DOHH2 (cell line): ENCODE results near the gene SNRK.

Source experiments
- H3F3A ChIP-seq: fragments of 200-600 bp; sonication (generic), shearing (Covaris generic); 2 replicates; pipeline ENCODE4 v1.6.0; 2016; ENCODE audit warnings: antibody characterized with exemption, mild to moderate bottlenecking; ENCODE audit not compliant: control insufficient read depth, insufficient read depth
- H3K27ac ChIP-seq: fragments of 200-600 bp; sonication (generic); 2 replicates; pipeline ENCODE4 v1.5.1; 2014; ENCODE audit warnings: low read depth, mild to moderate bottlenecking, low read length, moderate library complexity
- H3K27me3 ChIP-seq: fragments of 200-600 bp; sonication (generic); 2 replicates; pipeline ENCODE4 v1.6.1; 2014; ENCODE audit warnings: mild to moderate bottlenecking, low read length, mixed read lengths; ENCODE audit not compliant: control insufficient read depth
- H3K36me3 ChIP-seq: fragments of 200-600 bp; sonication (generic); 2 replicates; pipeline ENCODE4 v1.6.1; 2014; ENCODE audit warnings: mild to moderate bottlenecking, low read length, moderate library complexity, mixed read lengths; ENCODE audit not compliant: control insufficient read depth
- H3K4me1 ChIP-seq: fragments of 200-600 bp; sonication (generic); 2 replicates; pipeline ENCODE4 v1.6.1; 2014; ENCODE audit warnings: mild to moderate bottlenecking, low read length, mixed read lengths; ENCODE audit not compliant: control insufficient read depth
- H3K4me2 ChIP-seq: fragments of 200-600 bp; sonication (generic); 2 replicates; pipeline ENCODE4 v1.6.0; 2014; ENCODE audit warnings: mild to moderate bottlenecking, low read length, moderate library complexity
- H3K4me3 ChIP-seq: fragments of 200-600 bp; sonication (generic); 2 replicates; pipeline ENCODE4 v1.5.1; 2014; ENCODE audit warnings: mild to moderate bottlenecking, low read length, mixed read lengths
- H3K79me2 ChIP-seq: fragments of 200-600 bp; sonication (generic); 2 replicates; pipeline ENCODE4 v1.6.1; 2014; ENCODE audit warnings: mild to moderate bottlenecking, low read length, mixed read lengths; ENCODE audit not compliant: control insufficient read depth
- H3K9me2 ChIP-seq: fragments of 200-600 bp; sonication (generic); replicated peaks from 2 replicates; pipeline ENCODE4 v1.6.1; 2014; ENCODE audit warnings: mild to moderate bottlenecking, low read length, mixed read lengths; ENCODE audit not compliant: control insufficient read depth
- H3K9me3 ChIP-seq: fragments of 200-600 bp; sonication (generic); 2 replicates; pipeline ENCODE4 v1.6.1; 2014; ENCODE audit warnings: antibody characterized with exemption, low read length, mixed read lengths; ENCODE audit not compliant: control insufficient read depth, insufficient read depth
- H4K20me1 ChIP-seq: fragments of 200-600 bp; sonication (generic); 2 replicates; pipeline ENCODE4 v1.6.0; 2014; ENCODE audit warnings: low read depth, mild to moderate bottlenecking, antibody characterized with exemption, low read length, moderate library complexity; ENCODE audit not compliant: control insufficient read depth, insufficient read depth
- EZH2phosphoT487 ChIP-seq: fragments of 200-600 bp; sonication (generic); IDR thresholded peaks from 2 replicates; pipeline ENCODE4 v1.6.1; 2017; ENCODE audit warnings: borderline replicate concordance, mild to moderate bottlenecking, antibody characterized with exemption, low read length, moderate library complexity, mixed read lengths
- TF ChIP-seq, protein P1 (sequence below): fragments of 200-600 bp; sonication (generic); IDR thresholded peaks from one replicate; pipeline ENCODE4 v1.5.1; 2014; ENCODE audit warnings: antibody characterized with exemption, mild to moderate bottlenecking, low read depth, low read length; ENCODE audit not compliant: poor library complexity, severe bottlenecking

SNRK gene

GRCh38 chr3:43298292-43298691 is 12.0 kb downstream of the SNRK start:
- peaks cover 64% of the 10 kb centered on the region for H3K79me2 ChIP-seq
- no peak overlapping the region for H3K27ac ChIP-seq
- TF ChIP-seq, protein P1, sequence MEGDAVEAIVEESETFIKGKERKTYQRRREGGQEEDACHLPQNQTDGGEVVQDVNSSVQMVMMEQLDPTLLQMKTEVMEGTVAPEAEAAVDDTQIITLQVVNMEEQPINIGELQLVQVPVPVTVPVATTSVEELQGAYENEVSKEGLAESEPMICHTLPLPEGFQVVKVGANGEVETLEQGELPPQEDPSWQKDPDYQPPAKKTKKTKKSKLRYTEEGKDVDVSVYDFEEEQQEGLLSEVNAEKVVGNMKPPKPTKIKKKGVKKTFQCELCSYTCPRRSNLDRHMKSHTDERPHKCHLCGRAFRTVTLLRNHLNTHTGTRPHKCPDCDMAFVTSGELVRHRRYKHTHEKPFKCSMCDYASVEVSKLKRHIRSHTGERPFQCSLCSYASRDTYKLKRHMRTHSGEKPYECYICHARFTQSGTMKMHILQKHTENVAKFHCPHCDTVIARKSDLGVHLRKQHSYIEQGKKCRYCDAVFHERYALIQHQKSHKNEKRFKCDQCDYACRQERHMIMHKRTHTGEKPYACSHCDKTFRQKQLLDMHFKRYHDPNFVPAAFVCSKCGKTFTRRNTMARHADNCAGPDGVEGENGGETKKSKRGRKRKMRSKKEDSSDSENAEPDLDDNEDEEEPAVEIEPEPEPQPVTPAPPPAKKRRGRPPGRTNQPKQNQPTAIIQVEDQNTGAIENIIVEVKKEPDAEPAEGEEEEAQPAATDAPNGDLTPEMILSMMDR: no peak
- no peak for TF ChIP-seq EZH2phosphoT487
- H3K36me3 ChIP-seq: peaks cover 7% of the 10 kb centered on the region
- H3K9me3 ChIP-seq: no peaks in the 10 kb centered on the region
- H3K4me1 ChIP-seq: peaks cover 13% of the 10 kb centered on the region
- H3K4me3 ChIP-seq: no peak overlapping the region
- no peaks in the 10 kb centered on the region for H3K27me3 ChIP-seq
- no peaks in the 10 kb centered on the region for H3F3A ChIP-seq
- no peak overlapping the region for H3K4me2 ChIP-seq
- peaks cover 6% of the 10 kb centered on the region for H4K20me1 ChIP-seq
- H3K9me2 ChIP-seq: no peaks in the 10 kb centered on the region

DNA sequence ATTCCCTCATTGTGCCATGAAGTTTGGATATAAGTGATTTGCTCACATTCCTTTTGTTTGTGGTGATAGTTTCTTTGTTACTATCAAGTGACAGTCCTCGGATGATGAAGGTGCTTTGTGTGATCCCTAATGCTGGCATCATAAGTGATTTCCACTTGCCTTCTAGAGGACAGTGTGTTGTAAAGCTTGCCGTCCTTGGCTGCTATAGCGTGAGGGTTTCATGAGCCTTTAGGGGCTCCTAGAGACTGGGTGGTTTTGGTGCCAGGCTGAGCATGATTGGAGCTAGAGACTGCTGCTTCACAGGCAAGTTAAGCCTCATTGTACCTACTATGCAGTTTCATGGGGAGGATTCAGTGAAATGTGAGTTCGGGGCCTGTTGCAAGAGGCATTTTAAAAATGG is 12.4 kb downstream of the SNRK start:
- Histone ChIP-seq H3K4me2 (no peak overlapping the region), H3K9me3 (no peaks in the 10 kb centered on the region), H3K4me1 (peaks cover 13% of the 10 kb centered on the region), H3K36me3 (peaks cover 12% of the 10 kb centered on the region), H3K27ac (no peak overlapping the region), H3K9me2 (no peaks in the 10 kb centered on the region), H4K20me1 (peaks cover 6% of the 10 kb centered on the region), H3K27me3 (no peaks in the 10 kb centered on the region), H3K79me2 (peaks cover 62% of the 10 kb centered on the region), H3F3A (no peaks in the 10 kb centered on the region), H3K4me3 (no peak overlapping the region)
- no peak for TF ChIP-seq EZH2phosphoT487
- TF ChIP-seq, protein P1: no peak

GRCh38 chr3:43302116-43302880 is 16.0 kb downstream of the SNRK start:
- H3K27ac ChIP-seq: no peak overlapping the region
- H3K36me3 ChIP-seq: peaks cover 22% of the 10 kb centered on the region
- no peak overlapping the region for H3K4me3 ChIP-seq
- no peaks in the 10 kb centered on the region for H3K27me3 ChIP-seq
- H3K4me1 ChIP-seq: no peaks in the 10 kb centered on the region
- no peaks in the 10 kb centered on the region for H3K9me2 ChIP-seq
- H3K4me2 ChIP-seq: no peak overlapping the region
- H3F3A ChIP-seq: no peaks in the 10 kb centered on the region
- peaks cover 29% of the 10 kb centered on the region for H3K79me2 ChIP-seq
- H3K9me3 ChIP-seq: no peaks in the 10 kb centered on the region
- TF ChIP-seq EZH2phosphoT487: no peak
- TF ChIP-seq, protein P1: no peak
- H4K20me1 ChIP-seq: peaks cover 6% of the 10 kb centered on the region; the same call in 1 of the 2 replicates
